ENCODE measurements around the gene UBE3A.

The UBE3A gene

GRCh38 chr15:25436707-25437106, 2.1 kb downstream of the UBE3A start:
- CTCF ChIA-PET = no interaction called here
- POLR2A ChIA-PET = no interaction called here
- no peak for DNase-seq (ENCODE audit: extremely low spot score)
- TF ChIP-seq TARDBP (IDR thresholded peaks at IDR 0.05) (no peak), CTBP1 (IDR thresholded peaks at IDR 0.05; ENCODE audit: borderline replicate concordance) (no peak)

- ChIA-PET CTCF (no interaction called here), POLR2A (no interaction called here)
- DNase-seq (ENCODE audit: extremely low spot score) = no peak
- TF ChIP-seq CTBP1 (IDR thresholded peaks at IDR 0.05; ENCODE audit: borderline replicate concordance) = no peak
- TF ChIP-seq TARDBP (IDR thresholded peaks at IDR 0.05) = no peak
- no peak for TF ChIP-seq LEF1 (IDR thresholded peaks at IDR 0.05; ENCODE audit: borderline replicate concordance)
- no peak for TF ChIP-seq SUZ12 (IDR thresholded peaks at IDR 0.05)
- no peak for TF ChIP-seq L3MBTL2 (conservative IDR thresholded peaks at IDR 0.05)
- no peak for TF ChIP-seq ARNT (IDR thresholded peaks at IDR 0.05)
- no peak for TF ChIP-seq BHLHE40 (IDR thresholded peaks at IDR 0.05; ENCODE audit: borderline replicate concordance)
- no peak for TF ChIP-seq HDGF (IDR thresholded peaks at IDR 0.05; ENCODE audit: borderline replicate concordance)
- TF ChIP-seq NFRKB (IDR thresholded peaks at IDR 0.05) = no peak
- no peak for TF ChIP-seq FOXK2 (IDR thresholded peaks at IDR 0.05)
- TF ChIP-seq FOXM1 (IDR thresholded peaks at IDR 0.05; ENCODE audit: borderline replicate concordance) = no peak
- no peak for TF ChIP-seq ZNF384 (IDR thresholded peaks at IDR 0.05)
- TF ChIP-seq FOXA1 (IDR thresholded peaks at IDR 0.05) = no peak
- no peak for TF ChIP-seq PKNOX1 (IDR thresholded peaks at IDR 0.05)
- TF ChIP-seq SP1 (IDR thresholded peaks at IDR 0.05) = no peak
- TF ChIP-seq ELF4 (IDR thresholded peaks at IDR 0.05) = no peak
Measured at GRCh38 chr15:25435474-25436243, 3.2 kb downstream of the UBE3A start.

DNA sequence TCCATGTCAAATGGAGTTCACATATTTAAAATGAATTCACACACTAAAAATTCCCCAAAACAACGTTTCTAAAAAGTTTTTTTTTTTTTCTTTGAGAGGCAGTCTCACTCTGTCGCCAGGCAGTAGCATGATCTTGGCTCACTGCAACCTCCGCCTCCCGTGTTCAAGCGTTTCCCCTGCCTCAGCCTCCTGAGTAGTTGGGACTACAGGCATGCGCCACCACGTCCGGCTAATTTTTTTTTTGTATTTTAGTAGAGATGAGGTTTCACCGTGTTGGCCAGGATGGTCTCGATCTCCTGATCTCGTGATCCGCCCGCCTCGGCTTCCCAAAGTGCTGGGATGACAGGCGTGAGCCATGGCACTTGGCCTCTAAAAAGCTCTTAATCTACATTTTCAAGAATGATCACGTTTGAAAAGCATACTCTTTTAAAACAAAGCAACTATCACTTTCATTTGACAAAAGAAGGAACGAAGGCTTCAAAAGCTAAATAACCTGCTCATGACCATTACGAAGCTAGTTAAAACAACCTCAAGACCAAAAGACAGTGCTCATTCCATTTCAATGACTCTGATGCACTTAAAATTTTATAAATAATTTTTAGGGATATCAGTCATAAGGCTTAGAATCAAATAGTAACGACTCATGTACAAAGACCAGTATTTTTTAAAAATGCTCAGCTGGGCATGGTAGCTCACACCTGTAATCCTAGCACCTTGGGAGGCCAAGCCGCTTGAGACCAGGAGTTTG, 5.5 kb downstream of the UBE3A start:
- POLR2A ChIA-PET = no interaction called here

DNA sequence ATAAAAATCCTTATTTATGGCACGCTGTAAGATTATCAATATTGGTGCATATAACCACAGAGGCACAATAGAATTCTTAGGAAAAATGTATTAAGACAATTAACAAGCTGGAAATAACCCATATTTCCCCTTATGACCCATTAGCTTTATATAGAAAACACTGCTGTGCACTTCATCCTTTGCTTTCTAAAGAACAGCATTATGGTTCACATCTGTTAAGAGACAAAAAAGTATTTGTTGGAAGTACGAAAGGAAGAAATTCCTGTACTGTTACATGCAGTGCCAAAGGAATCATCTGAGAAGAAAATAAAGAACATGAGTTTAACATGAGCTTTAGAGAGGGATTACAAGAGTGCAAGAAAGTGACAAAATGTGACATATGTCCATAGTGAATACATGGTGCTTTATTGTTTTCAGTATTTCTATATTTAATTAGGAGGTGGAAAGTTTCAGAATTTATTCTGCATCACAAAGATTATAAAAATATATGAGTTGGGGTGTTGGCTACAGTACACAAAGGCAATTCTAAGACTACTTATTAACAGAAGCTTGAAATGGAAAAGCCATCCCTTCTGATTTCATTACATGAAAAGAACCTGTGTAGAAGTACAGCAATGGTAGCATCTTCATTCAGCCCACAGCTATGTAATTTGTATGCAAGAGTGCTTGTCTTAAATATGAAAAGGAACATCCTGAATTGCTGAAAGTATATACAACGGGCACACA, 6.8 kb downstream of the UBE3A start:
- CTCF ChIA-PET = no interaction called here
- TF ChIP-seq NFRKB (IDR thresholded peaks at IDR 0.05) (no peak), TARDBP (IDR thresholded peaks at IDR 0.05) (no peak), FOXK2 (IDR thresholded peaks at IDR 0.05) (no peak)
- POLR2A ChIA-PET = no interaction called here
- DNase-seq (ENCODE audit: extremely low spot score) = no peak

More for the DNA sequence above, 5.5 kb downstream of the UBE3A start:
- no peak for DNase-seq (ENCODE audit: extremely low spot score)
- TF ChIP-seq FOXK2 (IDR thresholded peaks at IDR 0.05) = no peak
- no peak for TF ChIP-seq SUZ12 (IDR thresholded peaks at IDR 0.05)
- no peak for TF ChIP-seq ELF4 (IDR thresholded peaks at IDR 0.05)
- no peak for TF ChIP-seq FOXM1 (IDR thresholded peaks at IDR 0.05; ENCODE audit: borderline replicate concordance)
- no peak for TF ChIP-seq TARDBP (IDR thresholded peaks at IDR 0.05)
- no peak for TF ChIP-seq CTBP1 (IDR thresholded peaks at IDR 0.05; ENCODE audit: borderline replicate concordance)
- TF ChIP-seq LEF1 (IDR thresholded peaks at IDR 0.05; ENCODE audit: borderline replicate concordance) = no peak
- no peak for TF ChIP-seq FOXA1 (IDR thresholded peaks at IDR 0.05)
- no peak for TF ChIP-seq BHLHE40 (IDR thresholded peaks at IDR 0.05; ENCODE audit: borderline replicate concordance)
- TF ChIP-seq PKNOX1 (IDR thresholded peaks at IDR 0.05) = no peak
- TF ChIP-seq L3MBTL2 (conservative IDR thresholded peaks at IDR 0.05) = no peak
- no peak for TF ChIP-seq ARNT (IDR thresholded peaks at IDR 0.05)
- no peak for TF ChIP-seq SP1 (IDR thresholded peaks at IDR 0.05)
- CTCF ChIA-PET = no interaction called here

DNA sequence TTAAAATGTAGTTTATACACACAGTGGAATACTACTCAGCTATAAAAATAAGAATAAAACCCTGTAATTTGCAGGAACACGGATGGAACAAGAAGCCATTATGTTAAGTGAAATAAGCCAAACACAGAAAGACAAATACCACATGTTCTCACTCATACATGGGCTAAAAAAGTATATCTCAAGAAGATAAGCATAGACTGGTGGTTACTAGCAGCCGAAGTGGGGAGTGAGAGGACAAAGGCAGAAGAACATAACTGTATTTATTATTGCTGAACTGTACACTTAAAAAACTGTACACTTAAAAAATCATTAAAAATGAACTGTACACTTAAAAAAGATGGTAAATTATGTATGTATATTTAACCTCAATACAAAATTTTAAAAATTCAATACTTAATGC, 11.0 kb downstream of the UBE3A start:
- DNase-seq (ENCODE audit: extremely low spot score) = no peak
- TF ChIP-seq CTBP1 (IDR thresholded peaks at IDR 0.05; ENCODE audit: borderline replicate concordance) = no peak
- no peak for TF ChIP-seq SUZ12 (IDR thresholded peaks at IDR 0.05)
- no peak for TF ChIP-seq FOXM1 (IDR thresholded peaks at IDR 0.05; ENCODE audit: borderline replicate concordance)
- no peak for TF ChIP-seq LEF1 (IDR thresholded peaks at IDR 0.05; ENCODE audit: borderline replicate concordance)
- no peak for TF ChIP-seq NFRKB (IDR thresholded peaks at IDR 0.05)
- TF ChIP-seq L3MBTL2 (conservative IDR thresholded peaks at IDR 0.05) = no peak
- no peak for TF ChIP-seq ARNT (IDR thresholded peaks at IDR 0.05)
- no peak for TF ChIP-seq SP1 (IDR thresholded peaks at IDR 0.05)
- TF ChIP-seq FOXA1 (IDR thresholded peaks at IDR 0.05) = no peak
- TF ChIP-seq ELF4 (IDR thresholded peaks at IDR 0.05) = no peak
- no peak for TF ChIP-seq PKNOX1 (IDR thresholded peaks at IDR 0.05)
- TF ChIP-seq FOXK2 (IDR thresholded peaks at IDR 0.05) = no peak
- no peak for TF ChIP-seq BHLHE40 (IDR thresholded peaks at IDR 0.05; ENCODE audit: borderline replicate concordance)
- no peak for TF ChIP-seq TARDBP (IDR thresholded peaks at IDR 0.05)
- TF ChIP-seq HDGF (IDR thresholded peaks at IDR 0.05; ENCODE audit: borderline replicate concordance) = no peak
- no peak for TF ChIP-seq ZNF384 (IDR thresholded peaks at IDR 0.05)
- ChIA-PET CTCF (no interaction called here), POLR2A (no interaction called here)

Measured in HEK293T (cell line).